Measurements from ENCODE around the gene SRPK2.

DNA sequence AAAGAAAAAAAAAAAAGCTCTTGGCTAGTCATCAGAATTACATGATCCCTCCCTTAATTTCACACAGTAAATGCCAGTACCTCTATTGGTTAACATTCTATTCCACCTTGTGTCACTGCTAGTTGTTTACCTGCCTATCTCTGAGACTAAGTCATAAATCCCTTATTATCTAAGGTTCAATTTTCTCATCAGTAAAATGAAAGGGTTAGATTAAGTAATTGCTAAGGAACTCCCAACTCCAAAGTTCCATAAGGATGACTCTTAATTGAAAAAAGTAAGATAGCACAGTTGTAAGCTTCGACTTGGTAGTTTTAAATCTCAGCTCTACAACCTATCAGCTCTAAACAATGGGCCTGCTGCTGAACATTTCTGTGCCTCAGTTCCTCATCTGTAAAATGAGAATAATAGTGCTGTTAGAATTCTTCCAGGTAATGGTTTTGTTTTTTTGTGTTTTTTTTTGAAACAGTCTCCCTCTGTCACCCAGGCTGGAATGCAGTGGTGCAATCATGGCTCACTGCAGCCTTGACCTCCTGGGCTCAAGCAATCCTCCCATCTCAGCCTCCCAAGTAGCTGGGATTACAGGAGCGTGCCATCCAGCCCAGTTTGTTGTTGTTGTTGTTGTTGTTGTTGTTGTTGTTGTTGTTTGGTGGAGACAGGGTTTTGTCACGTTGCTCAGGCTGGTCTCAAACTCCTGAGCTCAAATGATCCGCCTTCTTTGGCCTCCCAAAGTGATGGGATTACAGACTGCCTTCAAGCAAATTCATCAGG is 35.6 kb downstream of the SRPK2 start:
- TF ChIP-seq POLR2A (IDR thresholded peaks at IDR 0.05): no peak
- TF ChIP-seq, protein P1, sequence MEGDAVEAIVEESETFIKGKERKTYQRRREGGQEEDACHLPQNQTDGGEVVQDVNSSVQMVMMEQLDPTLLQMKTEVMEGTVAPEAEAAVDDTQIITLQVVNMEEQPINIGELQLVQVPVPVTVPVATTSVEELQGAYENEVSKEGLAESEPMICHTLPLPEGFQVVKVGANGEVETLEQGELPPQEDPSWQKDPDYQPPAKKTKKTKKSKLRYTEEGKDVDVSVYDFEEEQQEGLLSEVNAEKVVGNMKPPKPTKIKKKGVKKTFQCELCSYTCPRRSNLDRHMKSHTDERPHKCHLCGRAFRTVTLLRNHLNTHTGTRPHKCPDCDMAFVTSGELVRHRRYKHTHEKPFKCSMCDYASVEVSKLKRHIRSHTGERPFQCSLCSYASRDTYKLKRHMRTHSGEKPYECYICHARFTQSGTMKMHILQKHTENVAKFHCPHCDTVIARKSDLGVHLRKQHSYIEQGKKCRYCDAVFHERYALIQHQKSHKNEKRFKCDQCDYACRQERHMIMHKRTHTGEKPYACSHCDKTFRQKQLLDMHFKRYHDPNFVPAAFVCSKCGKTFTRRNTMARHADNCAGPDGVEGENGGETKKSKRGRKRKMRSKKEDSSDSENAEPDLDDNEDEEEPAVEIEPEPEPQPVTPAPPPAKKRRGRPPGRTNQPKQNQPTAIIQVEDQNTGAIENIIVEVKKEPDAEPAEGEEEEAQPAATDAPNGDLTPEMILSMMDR (IDR thresholded peaks at IDR 0.05): no peak
